Stimulated activated CD8-positive, alpha-beta memory T cell treated with anti-CD3 and anti-CD28 coated beads, Interleukin-2, amount 100 ng/mL, for 1 hour (primary cell): ENCODE results near the gene CHRM5.

Experiments
- DNase-seq, 2 donors: peaks; one replicate each; pipeline ENCODE4 v3.0.0-alpha.2; 2020; ENCODE audit warnings: low read depth in 2 of 2

Gene CHRM5, protein sequence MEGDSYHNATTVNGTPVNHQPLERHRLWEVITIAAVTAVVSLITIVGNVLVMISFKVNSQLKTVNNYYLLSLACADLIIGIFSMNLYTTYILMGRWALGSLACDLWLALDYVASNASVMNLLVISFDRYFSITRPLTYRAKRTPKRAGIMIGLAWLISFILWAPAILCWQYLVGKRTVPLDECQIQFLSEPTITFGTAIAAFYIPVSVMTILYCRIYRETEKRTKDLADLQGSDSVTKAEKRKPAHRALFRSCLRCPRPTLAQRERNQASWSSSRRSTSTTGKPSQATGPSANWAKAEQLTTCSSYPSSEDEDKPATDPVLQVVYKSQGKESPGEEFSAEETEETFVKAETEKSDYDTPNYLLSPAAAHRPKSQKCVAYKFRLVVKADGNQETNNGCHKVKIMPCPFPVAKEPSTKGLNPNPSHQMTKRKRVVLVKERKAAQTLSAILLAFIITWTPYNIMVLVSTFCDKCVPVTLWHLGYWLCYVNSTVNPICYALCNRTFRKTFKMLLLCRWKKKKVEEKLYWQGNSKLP

DNA sequence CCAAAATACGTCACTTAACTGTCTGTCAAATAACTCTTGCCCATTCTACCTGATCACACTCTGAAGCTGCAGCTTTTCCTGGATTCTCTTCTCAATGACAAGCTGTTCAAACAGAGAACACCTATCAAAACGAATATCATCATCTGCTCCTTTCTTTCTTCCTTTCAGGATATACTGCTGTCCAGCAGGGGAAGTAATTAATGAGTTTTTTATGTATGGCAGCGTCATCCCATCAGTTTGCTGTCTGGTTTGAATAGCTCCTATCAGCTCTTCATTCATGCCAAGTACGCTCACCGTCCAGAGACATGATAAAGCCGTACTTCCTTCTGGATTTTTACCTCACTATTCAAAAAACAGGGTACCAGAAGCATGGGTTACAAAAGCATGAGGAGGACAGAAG lies at the start of gene CHRM5:
Gene CHRM5, plus strand, starts transcription at position 274 of the 400 bp plus-strand sequence. CDS start 94,221 bp downstream, outside the sequence.
- no peak for DNase-seq

DNA sequence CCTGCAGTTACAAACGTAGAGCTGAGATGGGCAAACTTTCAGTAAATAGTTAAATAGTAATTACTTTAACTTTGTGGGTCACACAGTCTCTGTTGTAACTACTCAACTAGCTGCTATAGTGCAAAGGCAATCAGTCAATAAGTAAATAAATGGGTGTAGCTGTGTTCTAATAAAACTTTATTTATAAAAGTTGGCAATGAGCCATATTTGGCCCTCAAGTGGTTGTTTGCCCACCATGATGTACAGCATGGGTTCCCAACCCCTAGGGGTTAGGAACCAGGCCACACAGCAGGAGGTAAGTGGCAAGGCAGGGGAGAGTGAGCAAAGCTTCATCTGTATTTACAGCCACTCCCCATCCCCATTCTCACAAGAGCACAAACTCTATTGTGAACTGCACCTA lies 44.9 kb upstream of the CHRM5 start:
- DNase-seq: no peak

DNA sequence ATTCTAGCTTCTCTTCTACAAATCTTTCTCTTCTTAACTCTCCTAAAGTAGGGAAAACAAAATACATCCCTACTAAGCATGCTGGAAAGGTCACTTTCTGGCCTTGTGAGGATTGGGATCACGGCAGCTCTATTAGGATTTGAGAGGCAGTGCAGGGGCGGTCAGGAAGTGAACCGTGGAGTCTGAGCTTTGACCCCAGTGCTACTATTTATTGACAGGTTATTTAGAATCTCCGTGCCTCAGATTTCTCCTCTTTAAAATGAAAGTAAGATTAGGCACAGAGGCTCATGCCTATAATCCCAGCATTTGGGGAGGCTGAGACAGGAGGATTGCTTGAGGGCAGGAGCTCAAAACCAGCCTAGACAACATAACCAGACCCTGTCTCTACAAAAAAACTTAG lies 42.0 kb upstream of the CHRM5 start:
- DNase-seq: no peak

DNA sequence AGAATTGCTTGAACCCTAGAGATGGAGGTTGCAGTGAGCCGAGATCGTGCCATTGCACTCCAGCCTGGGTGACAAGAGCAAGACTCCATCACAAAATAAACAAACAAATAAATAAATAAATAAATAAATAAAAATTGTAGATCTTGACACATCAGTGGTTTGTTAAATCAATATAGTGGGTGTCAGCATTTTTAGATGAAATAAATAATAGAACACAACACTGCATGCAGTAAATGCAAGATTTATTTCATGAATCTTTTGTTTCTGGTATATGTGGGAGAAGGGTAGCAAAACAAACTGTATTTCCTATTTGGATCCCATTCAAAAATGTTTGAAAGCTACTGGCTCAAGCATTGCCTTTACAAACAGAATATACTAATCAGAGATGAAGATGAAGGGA lies 35.6 kb upstream of the CHRM5 start:
- DNase-seq: no peak

DNA sequence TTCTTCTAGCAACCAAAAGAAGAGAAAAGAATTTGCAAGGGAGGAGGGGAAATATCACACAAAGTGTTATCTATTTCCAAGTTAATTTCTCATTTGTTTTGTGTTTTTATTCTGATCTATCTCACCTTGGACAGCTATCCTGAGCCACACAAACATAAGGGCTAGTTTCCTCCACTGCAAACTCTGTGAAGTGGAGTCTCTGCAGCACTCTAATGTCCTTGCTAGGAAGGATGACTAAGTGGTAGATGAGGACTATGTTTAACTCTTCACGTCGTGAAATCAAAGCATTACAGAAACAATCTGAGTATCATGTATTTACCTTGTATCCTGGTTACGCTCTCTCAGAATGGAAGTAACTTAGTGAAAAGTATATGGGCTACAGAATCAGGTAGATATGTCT lies 33.9 kb upstream of the CHRM5 start:
- no peak for DNase-seq

DNA sequence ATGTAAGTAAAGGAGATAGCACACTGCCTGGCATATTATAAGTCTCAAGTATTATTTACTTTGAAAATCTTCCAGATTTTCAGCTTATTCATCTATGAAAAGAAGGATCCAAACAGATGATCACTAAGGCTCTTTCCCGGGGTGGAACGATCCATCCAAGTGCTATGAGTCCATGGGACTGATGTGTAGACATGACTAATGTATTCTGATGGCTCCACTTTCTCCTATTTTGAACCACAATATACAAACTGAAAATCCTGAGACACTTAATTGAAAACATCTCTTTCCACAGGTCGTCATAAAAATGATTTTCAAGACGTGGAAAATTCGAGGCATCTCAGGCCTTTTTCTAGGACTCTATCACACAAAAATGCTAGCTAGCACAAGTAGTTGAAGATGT lies 33.4 kb upstream of the CHRM5 start:
- no peak for DNase-seq

DNA sequence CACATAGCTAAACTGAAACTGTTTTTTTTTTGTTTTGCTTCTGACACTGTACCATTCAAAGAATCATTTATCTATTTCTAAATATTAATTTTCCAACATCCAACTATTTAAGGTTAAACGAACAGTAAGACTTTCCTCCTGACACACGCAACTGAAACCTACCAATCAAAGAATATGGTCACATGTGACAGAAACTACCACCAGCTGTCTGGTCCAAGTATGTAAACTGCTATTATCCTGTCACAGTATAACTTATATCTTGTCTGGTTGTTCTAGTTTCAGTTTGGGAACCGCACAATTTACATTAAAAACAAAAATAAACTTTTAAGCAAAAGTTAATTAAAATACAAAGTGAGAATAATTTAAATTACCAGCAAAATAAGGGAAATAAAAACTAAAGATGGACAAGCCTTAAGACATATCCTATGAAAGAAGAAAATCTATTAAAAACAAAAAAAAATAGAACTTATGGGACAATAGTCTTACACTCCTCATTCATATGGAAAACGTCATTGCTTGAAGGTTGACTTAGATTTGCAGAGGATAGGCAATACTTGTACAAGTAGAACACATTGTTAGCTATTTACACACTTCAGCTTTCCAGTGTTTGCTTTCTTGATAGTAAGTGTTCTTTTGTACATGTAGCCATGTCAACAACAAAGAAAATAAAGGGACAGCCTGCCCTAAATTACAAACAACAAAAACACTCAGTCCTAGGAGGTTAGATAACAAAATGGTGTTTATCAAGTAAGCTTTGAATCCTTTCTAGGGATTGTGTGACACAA lies 26.8 kb upstream of the CHRM5 start:
- DNase-seq: no peak

DNA sequence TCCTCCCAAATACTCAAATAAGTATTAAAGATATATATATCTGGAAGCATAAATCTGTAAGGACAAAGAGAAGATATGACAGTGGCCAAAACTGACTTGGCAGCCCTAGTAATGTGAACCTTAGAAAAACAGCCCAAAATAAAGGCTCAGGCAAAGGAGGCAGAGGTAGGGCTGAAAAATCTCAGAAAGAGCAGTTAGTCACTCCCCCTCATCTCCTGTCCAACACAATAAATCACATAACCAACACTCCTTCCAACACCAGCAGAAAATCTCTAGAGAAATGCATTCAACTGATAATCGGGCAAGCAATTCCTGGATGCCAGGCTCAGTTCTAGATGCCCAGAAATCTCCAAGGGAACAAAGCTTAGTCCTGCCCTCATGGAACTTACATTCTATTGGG lies 22.1 kb upstream of the CHRM5 start:
- DNase-seq: no peak

DNA sequence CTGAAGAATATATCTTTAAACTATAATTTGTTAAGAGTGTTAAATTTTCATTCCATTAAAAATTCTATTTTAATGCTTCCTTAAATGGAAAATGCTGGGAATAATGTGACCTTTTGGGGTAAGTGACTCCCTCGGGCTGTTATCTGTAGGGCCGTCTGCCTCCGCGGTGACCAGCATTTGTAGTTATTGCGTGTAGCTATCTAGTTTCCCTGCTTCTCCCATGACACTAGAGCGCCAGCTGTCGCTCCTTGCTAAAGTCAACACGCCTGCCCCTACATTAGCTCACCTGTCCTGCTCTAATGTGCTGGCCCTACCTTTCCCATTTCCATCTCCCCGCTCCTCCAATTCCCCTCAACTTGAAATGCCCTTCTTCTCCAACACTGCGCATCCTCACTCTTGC lies 12.4 kb upstream of the CHRM5 start:
- no peak for DNase-seq

DNA sequence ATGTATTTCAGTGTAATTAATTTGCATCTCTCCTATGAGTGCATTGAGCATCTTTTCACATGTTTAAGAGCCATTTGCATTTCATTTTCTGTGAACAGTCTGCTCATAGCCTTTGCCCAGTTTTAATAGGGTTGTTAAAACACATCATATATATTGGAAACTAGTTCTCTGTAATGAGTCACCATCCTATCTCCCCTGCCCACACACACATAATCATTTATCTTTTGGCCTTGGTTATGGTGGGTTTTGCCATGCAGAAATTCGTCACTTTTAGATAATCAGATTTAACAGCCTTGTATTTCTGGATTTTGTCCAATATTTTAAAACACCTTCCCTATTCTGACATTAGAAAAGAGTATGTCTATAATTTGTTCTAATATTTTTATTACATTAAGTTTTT lies 11.9 kb upstream of the CHRM5 start:
- no peak for DNase-seq

DNA sequence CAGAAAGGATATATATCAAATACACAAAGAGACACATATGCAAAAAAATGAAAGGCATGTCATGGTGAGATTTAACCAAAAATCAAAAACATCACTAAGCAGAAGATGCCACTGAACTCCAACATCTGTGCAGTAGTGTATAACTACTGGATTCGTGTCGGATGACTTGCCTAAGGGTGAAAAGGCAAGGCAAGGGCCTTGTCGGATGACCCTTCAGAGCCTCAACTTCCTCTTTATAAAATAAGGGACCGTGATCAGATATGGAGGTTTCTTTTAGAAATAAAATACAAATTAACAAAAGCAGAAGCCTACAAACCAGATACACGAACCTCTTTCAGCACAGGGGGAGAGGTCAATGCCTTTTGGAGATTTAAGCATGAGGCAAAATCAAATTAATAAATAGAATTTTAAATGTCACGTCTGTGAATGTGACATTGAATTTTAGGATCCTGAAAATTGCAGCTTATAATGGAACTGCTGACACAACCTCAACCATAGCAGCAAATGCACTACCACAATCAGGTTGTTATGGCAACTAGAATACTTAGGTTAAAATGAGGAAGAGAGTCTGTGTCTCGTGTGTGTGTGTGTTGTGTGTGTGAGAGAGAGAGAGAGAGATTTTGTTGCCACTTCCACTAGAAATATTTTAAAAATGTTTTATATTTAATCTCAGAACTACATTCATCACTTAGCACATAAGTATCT lies 8.3 kb upstream of the CHRM5 start:
- no peak for DNase-seq

DNA sequence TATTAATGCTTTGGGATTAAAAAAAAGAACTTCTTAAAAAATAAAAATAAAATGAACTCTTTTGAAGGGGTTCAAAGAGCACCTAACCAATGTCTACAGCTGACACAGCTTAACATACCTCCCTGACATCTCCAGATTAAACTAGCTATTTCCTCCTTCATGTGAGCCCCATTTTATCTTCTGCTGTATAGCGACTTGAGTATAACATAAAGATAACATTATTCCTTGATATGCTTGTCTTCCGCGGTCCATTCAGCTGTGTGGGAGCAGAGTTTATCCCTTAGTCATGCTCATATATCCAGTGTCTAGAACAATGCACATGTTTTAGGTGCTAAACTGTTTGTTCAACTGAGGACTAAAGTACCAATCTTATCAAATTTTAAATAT lies 7.8 kb upstream of the CHRM5 start:
- DNase-seq: no peak

DNA sequence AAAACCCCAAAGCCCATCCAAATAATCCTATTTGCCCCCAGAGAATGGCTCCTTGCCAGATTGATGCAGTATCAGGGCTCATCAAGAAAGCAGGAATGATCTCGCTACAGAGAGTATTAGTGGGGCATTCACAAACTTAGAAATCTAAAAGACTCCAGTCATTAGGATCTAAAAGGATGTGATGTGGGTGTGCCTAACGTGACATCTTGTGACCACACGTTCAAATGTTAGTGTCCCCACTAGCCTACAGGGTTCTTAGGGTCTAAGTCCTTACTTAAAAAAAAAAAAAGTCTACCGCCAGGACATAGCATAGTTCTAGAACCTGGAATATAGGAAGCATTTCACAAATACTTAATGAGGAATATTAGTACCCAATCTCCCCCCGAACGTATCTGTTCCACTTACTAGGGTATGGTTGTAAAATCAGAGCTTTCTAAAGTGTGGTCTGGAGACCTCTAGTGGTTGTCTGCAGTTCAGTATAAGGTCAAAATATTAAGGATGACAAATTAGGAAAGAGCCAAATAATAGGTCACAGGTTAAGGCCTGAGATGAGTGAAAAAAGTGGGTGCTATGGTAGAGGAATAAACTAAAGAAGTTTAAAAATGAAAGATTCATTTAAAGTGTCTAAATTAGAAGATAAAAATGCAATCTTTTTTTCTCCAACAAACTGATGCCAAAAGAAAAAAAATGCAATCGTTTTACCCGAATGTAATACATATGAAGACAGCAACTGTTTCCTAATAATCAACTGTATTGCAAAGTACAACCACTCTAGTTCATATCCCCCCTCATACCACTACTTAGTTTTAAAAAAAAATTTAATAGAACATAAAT lies 4.2 kb upstream of the CHRM5 start:
- no peak for DNase-seq

DNA sequence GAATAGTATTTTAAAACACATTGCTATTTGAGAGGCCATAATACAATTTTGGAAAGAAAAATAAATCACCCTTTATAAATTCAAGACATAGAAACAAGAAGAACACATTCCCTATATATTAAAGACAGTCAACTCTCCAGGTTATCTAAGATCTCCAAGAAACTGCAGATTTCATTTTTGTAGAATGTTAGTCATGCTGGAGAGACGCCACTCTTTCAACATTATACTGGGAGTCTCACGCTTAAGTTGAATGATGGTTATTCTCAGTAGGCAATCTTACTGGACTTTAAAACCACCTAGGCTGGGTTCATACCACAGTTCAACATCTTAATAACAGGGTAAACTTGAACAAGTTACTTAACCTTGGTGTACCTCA lies 3.6 kb upstream of the CHRM5 start:
- DNase-seq: no peak

DNA sequence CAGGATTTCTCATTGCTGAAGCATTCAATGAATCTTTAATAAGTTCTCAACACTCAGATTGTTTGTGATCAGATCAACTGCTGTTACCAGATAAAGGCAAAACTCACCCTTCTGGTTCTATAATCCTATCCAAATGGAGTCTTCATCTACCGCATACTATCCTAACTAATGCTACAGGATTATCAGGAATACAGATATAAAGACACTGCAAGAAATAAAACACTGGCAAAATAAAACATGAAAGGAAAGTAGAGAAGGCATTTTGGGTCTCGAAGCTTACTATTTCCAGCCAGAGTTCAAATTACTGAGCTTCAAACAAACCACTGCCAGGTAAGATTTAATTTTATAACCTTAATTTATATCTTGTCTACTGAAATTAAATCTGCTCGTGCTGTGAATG lies 524 bp downstream of the CHRM5 start:
- DNase-seq: no peak

DNA sequence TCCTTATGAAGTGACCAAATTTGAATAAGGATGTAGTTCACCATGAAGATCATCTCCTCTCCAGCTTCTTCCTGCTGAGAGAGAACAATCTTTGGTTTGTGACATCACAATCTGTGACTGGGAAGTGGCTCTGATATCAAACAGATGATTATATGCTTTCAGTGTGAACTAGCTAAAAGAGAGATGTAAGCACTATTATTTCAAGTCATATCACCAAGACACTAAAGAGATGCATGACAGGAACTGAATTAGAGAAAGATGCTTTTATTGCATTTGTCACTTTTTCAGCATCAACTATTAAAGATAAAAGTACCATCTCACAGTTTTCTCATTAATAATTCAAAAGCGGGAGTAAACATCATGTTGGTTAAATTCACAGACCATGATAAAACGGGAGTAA lies 3.5 kb downstream of the CHRM5 start:
- no peak for DNase-seq

DNA sequence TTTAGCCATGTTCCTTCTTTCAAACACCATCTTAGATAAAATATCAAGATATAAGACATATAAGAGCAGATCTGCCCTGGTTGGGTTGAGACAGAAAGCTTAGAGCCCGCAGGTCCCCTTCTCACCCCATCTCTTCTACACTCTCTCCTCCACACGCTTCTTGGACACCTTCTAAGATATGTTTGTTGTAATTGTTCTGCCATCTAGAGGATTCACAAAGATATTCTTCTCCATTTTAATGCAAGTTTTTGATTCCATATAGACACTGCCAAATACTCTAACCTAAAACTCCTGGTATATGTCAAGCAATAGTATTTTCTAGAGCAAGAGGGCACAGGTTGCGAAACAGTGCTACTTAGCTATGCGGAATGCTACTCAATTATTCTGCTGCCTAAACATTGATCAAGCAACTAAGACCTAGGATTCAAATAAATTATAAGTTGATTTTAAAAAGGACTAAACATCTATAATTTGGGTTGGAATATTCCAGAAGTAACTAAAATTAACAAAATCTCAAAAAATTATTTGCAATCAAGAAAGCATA lies 6.8 kb downstream of the CHRM5 start:
- no peak for DNase-seq

DNA sequence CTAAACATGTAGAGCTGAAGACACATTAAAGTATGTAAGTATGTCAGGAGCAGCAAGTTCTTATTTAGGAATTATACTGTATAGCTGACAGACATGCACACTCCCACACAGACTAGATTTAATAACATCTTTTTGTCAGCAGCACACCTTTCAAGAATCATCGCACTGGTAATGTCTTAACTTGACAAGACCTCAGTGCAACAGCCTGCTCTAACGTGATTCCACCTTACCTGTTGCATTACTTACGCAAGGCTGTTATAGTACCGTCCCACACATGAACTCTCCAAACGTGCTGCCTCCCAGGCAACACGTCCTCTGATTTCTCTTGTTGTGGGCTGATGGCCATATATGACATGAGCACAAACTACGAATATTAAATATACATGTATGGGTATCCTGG lies 11.9 kb downstream of the CHRM5 start:
- DNase-seq: no peak

DNA sequence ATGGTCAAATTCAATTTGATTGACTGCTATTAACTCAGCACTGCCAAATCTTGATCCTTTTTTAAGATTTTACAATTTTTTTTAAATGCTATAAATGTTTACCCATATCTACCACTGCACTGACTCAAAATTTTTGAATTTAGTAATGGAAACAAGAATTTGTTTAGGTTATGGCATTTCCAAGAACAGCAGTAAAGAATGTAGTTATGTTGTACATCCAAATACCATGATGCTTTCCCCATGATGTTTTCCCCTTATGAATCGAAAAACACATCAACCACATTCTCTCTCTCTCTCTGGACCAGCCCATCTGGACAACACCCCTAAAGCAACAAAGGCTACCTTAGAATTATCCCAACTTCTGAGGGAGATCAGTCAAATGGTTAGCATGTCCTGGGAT lies 14.2 kb downstream of the CHRM5 start:
- no peak for DNase-seq

DNA sequence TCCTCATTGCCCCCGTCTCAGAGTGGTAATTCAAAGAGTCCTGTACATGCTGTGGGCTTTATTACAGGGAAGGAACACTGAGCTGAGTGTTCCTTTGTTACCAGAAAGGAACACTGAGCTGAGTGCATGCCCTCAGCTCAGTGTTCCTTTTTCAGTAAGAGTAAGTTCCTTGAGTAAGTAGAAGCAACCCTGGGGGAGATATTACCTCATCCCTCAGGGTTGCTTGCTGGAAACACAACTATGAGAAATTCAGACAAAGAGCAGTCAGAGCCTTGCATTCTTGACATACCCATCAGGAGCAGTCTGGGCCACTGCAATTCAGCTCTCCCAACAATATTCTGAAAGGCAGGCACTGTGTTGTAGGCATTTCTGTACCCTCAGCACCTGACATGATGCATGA lies 17.0 kb downstream of the CHRM5 start:
- DNase-seq: no peak

DNA sequence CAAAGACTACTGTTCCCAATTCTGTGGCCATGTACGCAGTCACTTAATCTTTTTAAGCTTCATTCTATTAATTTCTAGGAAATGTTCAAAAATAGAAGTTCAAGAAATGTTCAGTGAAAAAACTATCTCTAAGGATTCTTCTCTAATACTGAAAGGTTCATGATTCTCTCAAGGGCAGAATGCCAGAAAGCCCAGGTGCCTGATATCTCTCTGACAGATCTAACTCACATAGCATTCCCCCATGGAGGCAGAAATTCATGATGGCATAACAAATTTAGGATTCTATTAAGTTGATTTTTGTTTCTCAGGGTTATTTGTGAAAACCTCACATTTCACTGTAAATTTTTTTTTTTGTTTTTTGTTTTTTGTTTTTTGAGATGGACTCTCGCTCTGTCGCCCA lies 17.5 kb downstream of the CHRM5 start:
- no peak for DNase-seq
